ENCODE measurements around the gene SMARCB1.

The SMARCB1 gene

DNA sequence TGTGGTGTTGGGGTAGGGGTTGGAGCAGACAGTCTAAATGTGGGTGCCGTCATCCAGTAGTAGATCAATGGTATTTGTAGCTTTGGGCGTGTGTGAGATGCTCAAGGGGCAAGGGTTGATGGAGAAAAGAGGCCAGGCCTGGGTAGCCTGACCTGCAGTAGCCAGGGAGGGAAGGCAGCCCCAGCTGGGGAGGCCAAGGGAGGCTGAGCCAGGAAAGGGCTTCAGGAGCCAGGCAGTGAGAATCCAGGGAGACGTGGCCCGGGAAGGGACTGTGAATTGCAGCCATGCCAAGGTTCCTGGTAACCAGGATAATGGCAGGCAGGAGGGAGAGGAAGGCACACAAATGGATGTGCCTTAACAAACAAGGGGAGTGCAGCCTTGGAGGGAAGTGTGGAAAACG lies 54.5 kb downstream of the SMARCB1 start:
- no peak overlapping the region for H3K4me3 ChIP-seq (ENCODE audit: low read length)
- TF ChIP-seq ZNF274 (IDR thresholded peaks at IDR 0.05; ENCODE audit: low read depth, low read length), result no peak

DNA sequence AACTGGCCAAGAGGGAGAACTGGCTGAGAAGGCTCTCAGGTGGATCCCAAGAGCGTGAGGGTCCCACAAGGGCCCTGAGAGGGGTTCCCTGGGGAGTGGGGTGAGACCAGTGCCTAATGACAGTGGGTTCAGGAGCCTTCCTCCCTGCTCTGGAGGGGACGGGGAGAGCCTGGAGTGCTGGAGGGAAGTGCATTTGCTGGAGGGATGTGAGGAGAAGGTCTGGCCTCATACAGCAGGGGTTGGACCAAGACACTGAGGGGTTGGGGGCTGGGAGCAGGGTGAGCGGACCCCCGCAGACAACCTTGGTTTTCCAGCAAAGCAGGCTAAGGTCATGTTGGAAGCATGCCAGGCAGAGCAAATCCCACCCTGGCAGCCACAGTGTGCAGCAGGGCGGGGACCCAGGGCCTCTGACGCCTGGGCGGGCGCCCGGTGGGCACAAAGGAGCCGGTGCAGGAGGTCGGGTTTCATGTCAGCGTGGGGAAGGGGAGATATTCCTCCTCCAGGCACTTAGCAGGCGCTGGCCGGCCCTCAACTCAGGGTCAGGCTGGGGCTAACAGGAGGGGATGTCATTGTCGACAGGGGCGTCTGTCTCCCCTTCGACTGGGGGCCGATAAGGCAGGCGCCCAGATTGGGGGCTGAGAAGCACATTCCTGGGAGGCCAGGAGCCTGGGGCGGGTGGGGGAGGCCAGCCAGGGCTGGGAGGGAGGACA lies 55.1 kb downstream of the SMARCB1 start:
- no peak for TF ChIP-seq ZNF274 (IDR thresholded peaks at IDR 0.05; ENCODE audit: low read depth, low read length)
- no peak overlapping the region for H3K4me3 ChIP-seq (ENCODE audit: low read length)

DNA sequence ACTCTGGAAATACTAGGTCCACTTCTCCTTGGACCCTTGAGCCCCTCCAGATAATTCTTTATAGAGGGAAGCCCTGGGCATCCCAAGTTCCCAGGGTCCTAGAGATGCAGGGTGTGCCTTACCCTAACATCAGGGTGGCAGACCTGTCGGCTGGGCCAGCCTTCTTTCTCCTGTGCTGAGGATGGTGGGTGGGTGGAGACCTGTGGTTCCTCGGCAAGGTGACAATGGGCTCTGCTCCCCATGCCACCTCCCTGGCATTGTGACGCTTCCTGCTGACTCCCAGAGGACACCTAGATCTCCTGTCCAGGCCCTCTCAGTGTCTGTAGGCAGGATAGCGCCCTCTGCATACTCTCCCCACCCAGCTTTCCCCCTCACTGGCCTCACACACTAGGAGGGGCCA lies 55.8 kb downstream of the SMARCB1 start:
- no peak for TF ChIP-seq ZNF274 (IDR thresholded peaks at IDR 0.05; ENCODE audit: low read depth, low read length)
- H3K4me3 ChIP-seq (ENCODE audit: low read length), result no peak overlapping the region

- TF ChIP-seq ZNF274 (IDR thresholded peaks at IDR 0.05; ENCODE audit: low read depth, low read length), result no peak
- peak overlapping the region; percentile 24; the same call in 1 of the 2 replicates for H3K4me3 ChIP-seq (ENCODE audit: low read length)
Measured at GRCh38 chr22:23844739-23845202, 58.0 kb downstream of the SMARCB1 start.

- no peak overlapping the region; the same call in 1 of the 2 replicates for H3K4me3 ChIP-seq (ENCODE audit: low read length)
Measured at GRCh38 chr22:23845265-23846080, 58.7 kb downstream of the SMARCB1 start.

DNA sequence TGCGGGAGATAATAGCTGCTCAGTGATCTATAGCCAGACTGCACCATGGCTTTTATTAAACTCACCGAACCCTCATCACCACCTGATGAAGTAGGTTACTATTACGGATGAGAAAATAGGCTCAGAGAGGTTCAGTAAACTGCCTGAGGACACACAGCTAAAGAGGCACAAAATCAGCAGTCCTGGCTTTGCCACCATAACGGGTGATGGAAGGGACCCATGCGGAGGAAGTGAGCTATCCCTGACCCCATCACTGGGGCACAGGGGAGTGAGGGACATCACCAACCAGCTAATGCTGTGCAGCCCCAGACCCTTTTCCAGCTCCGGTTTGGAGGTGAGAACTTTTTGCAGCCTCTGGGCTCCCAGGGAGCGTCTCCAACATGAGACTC lies 59.3 kb downstream of the SMARCB1 start:
- TF ChIP-seq ZNF274 (IDR thresholded peaks at IDR 0.05; ENCODE audit: low read depth, low read length), result no peak
- no peak overlapping the region for H3K4me3 ChIP-seq (ENCODE audit: low read length)

More at GRCh38 chr22:23845265-23846080, 58.7 kb downstream of the SMARCB1 start:
- TF ChIP-seq ZNF274 (IDR thresholded peaks at IDR 0.05; ENCODE audit: low read depth, low read length), result no peak

GRCh38 chr22:23847310-23847920 lies 60.6 kb downstream of the SMARCB1 start:
- no peak for TF ChIP-seq ZNF274 (IDR thresholded peaks at IDR 0.05; ENCODE audit: low read depth, low read length)
- no peak overlapping the region for H3K4me3 ChIP-seq (ENCODE audit: low read length)

DNA sequence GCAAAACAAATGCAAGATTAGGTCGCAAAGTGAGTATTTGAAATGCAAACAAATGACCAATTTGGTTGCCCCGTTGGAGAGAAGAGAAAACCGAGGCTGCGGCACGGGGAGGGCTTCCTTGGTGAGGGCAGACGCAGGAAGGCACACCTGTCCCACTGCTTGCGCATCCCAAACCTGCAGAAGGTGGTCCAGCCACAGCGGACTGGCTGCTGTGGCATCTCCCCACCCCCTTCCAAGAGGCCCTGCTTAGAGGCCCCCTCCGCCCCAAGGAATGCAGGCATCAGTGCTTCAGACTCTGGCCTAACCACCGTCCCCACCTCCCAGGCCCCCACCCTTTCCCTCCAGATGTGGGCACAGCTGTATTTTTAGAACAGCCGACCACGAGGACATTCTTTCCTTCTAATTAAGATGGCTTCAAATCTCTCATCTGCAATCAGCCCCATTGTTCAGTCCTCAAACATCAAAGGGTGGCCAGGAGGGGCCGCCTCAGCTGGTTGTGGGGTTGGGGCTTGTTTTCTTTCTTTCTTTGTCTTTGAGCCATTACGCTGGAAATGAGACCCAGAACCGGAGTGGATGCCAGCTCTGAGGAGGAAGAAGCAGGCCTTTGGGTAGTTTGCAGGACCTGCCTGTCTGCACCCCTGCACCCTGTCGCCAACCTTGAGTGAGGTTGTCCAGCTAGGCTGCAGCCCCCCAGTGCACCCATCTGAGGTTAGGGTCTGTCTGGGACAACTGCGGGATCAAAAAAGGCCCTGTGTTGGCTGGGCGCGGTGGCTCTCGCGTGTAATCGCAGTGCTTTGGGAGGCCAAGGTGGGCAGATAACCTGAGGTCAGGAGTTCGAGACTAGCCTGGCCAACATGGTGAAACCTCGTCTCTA lies 61.5 kb downstream of the SMARCB1 start:
- H3K4me3 ChIP-seq (ENCODE audit: low read length), result no peak overlapping the region
- no peak for TF ChIP-seq ZNF274 (IDR thresholded peaks at IDR 0.05; ENCODE audit: low read depth, low read length)

GRCh38 chr22:23849009-23850006 lies 62.5 kb downstream of the SMARCB1 start:
- H3K4me3 ChIP-seq (ENCODE audit: low read length), result peak overlapping the region; percentile 33; the same call in 1 of the 2 replicates
- no peak for TF ChIP-seq ZNF274 (IDR thresholded peaks at IDR 0.05; ENCODE audit: low read depth, low read length)

DNA sequence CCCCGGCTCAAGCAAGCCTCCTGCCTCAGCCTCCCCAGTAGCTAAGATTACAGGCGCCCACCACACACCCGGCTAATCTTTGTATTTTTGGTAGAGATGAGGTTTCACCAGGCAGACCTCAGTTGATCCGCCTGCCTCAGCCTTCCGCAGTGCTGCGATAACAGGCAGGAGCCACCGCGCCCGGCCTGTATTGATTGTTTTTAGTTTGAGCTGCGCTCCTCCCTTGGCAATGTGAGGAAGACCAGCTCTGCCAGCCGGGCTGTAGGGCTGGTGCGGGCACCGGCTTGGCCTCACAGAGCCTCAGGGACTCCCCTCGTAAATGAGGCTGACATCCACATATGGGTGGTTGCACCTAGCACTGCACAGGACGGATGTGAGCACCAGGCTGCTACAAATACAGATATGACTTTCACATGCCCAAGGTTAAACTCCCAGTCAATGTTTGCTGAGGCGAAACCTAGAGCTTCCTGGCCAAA lies 63.4 kb downstream of the SMARCB1 start:
- no peak for TF ChIP-seq ZNF274 (IDR thresholded peaks at IDR 0.05; ENCODE audit: low read depth, low read length)
- H3K4me3 ChIP-seq (ENCODE audit: low read length), result no peak overlapping the region; the same call in 1 of the 2 replicates

DNA sequence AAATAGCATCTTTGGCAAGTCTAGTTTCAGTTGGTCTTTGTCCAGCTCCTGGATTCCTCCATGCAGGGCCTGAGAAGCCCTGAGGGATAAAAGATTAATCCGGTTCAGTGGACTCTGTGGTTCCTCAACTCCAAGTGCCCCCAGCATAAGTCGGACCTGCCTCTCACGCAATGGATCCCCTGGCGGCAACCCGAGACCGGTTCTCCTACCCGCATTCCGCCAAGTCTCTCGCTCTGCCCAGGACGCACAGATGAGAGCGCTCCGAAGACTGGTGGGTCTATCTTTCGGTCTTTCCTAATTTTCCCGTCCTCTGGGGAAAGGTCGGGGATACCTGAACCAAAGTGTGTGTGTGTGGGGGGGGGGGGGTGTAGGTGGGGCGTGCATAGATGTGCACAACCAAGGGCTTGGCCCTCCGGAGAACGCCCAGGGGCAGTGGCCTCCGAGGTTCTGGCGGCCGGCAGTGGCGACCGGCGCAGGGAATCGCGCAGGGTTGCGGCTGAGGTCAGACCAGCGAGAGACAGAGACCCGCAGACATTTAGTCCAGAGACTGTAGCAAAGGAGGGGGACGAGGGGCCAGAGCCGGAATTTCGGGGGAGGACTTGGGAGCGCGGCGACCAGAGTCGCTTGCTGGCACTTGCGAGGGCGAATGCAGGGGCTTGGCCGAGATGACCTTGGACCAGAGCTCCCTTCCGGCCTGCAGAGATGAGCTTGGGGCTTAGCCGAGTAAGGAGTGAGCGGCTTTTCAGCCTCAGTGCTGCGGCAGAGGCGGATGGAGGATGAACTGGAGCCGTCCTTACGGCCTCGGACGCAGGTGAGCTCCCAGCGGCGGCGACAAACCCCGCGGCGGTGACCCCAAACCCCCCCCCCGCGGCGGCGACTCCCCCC lies 70.2 kb downstream of the SMARCB1 start:
- TF ChIP-seq ZNF274 (IDR thresholded peaks at IDR 0.05; ENCODE audit: low read depth, low read length), result no peak
- peak overlapping the region; percentile 56; the same call in 1 of the 2 replicates for H3K4me3 ChIP-seq (ENCODE audit: low read length)
